ENCODE data around the gene WNT7A. TPM values are rescaled to one million over a fixed set of nuclear protein-coding genes. Genes with fewer than 3 reads are reported as not detected.
"Not testable (repeated sequence)": the region's sequence is repeated elsewhere in the genome, so short reads cannot be mapped to it uniquely, and the experiment has no call there.

The WNT7A gene
- total RNA-seq, 2 donors from 2014 or later, result 0.13 TPM; not detected in 1

- Mint-ChIP-seq H3K36me3 (ENCODE audit: low read depth) (no peaks in the 10 kb centered on the region), H3K9me3 (no peaks in the 10 kb centered on the region), H3K27ac (no peak overlapping the region), H3K27me3 (ENCODE audit: insufficient read depth) (peaks cover 20% of the 10 kb centered on the region), H3K4me1 (no peaks in the 10 kb centered on the region), H3K4me3 (no peak overlapping the region)
- 93 to 100% methylated on average over 1 of the region's 1 CpG for WGBS, 2 experiments (ENCODE audit: insufficient coverage in 1 of 2, insufficient read length in 1 of 2)
- H3K27ac ChIP-seq (ENCODE audit: low read depth, low read length), result no peak overlapping the region
- H3K27me3 ChIP-seq (ENCODE audit: control insufficient read depth, insufficient read depth, low read length, poor library complexity, severe bottlenecking), result peaks cover 5% of the 10 kb centered on the region
- no peaks in the 10 kb centered on the region for H3K9me3 ChIP-seq (ENCODE audit: control insufficient read depth, low read length)
- DNase-seq, result no peak
- H3K4me1 ChIP-seq (ENCODE audit: control insufficient read depth, insufficient read depth, low read length), result no peaks in the 10 kb centered on the region
- no peak overlapping the region for H3K4me3 ChIP-seq (ENCODE audit: low read length)
- H3K36me3 ChIP-seq (ENCODE audit: control insufficient read depth, insufficient read depth, low read length), result no peaks in the 10 kb centered on the region
- TF ChIP-seq CTCF (conservative IDR thresholded peaks at IDR 0.05), result no peak
- H3K9ac ChIP-seq (ENCODE audit: extremely low read depth, low read length, poor library complexity, severe bottlenecking), result no peak overlapping the region
Measured at GRCh38 chr3:13860001-13860400, 19.9 kb downstream of the WNT7A start.

- Mint-ChIP-seq H3K9me3 (no peaks in the 10 kb centered on the region), H3K4me1 (no peaks in the 10 kb centered on the region), H3K36me3 (ENCODE audit: low read depth) (no peaks in the 10 kb centered on the region), H3K4me3 (no peak overlapping the region), H3K27ac (no peak overlapping the region), H3K27me3 (ENCODE audit: insufficient read depth) (peaks cover 16% of the 10 kb centered on the region)
- Histone ChIP-seq H3K27me3 (ENCODE audit: control insufficient read depth, insufficient read depth, low read length, poor library complexity, severe bottlenecking) (no peaks in the 10 kb centered on the region), H3K9me3 (ENCODE audit: control insufficient read depth, low read length) (no peaks in the 10 kb centered on the region), H3K36me3 (ENCODE audit: control insufficient read depth, insufficient read depth, low read length) (no peaks in the 10 kb centered on the region), H3K27ac (ENCODE audit: low read depth, low read length) (no peak overlapping the region), H3K9ac (ENCODE audit: extremely low read depth, low read length, poor library complexity, severe bottlenecking) (no peak overlapping the region), H3K4me3 (ENCODE audit: low read length) (no peak overlapping the region), H3K4me1 (ENCODE audit: control insufficient read depth, insufficient read depth, low read length) (no peaks in the 10 kb centered on the region)
- no peak for TF ChIP-seq CTCF (conservative IDR thresholded peaks at IDR 0.05)
- no peak for DNase-seq
- 86% methylated on average over 7 to 9 of the region's 9 CpGs for whole genome bisulfite sequencing, 2 experiments (ENCODE audit: insufficient coverage in 1 of 2, insufficient read length in 1 of 2)
Measured at GRCh38 chr3:13858768-13859520, 20.9 kb downstream of the WNT7A start.

- H3K9me3 ChIP-seq (ENCODE audit: control insufficient read depth, low read length), result no peaks in the 10 kb centered on the region
- no peak overlapping the region for H3K27ac Mint-ChIP-seq
- no peak for TF ChIP-seq CTCF (conservative IDR thresholded peaks at IDR 0.05)
- no peaks in the 10 kb centered on the region for H3K9me3 Mint-ChIP-seq
- no peaks in the 10 kb centered on the region for H3K27me3 ChIP-seq (ENCODE audit: control insufficient read depth, insufficient read depth, low read length, poor library complexity, severe bottlenecking)
- no peaks in the 10 kb centered on the region for H3K4me1 Mint-ChIP-seq
- H3K9ac ChIP-seq (ENCODE audit: extremely low read depth, low read length, poor library complexity, severe bottlenecking), result no peak overlapping the region
- DNase-seq, result no peak
- H3K36me3 Mint-ChIP-seq (ENCODE audit: low read depth), result no peaks in the 10 kb centered on the region
- no peaks in the 10 kb centered on the region for H3K36me3 ChIP-seq (ENCODE audit: control insufficient read depth, insufficient read depth, low read length)
- no peak overlapping the region for H3K4me3 ChIP-seq (ENCODE audit: low read length)
- no peaks in the 10 kb centered on the region for H3K4me1 ChIP-seq (ENCODE audit: control insufficient read depth, insufficient read depth, low read length)
- H3K27ac ChIP-seq (ENCODE audit: low read depth, low read length), result no peak overlapping the region
- H3K27me3 Mint-ChIP-seq (ENCODE audit: insufficient read depth), result peaks cover 13% of the 10 kb centered on the region
- H3K4me3 Mint-ChIP-seq, result no peak overlapping the region
- WGBS, 2 experiments (ENCODE audit: insufficient coverage in 1 of 2, insufficient read length in 1 of 2), result 82 to 91% methylated on average over 5 to 6 of the region's 6 CpGs
Measured at GRCh38 chr3:13857702-13858380, 22.0 kb downstream of the WNT7A start.

GRCh38 chr3:13856628-13857027, 23.2 kb downstream of the WNT7A start:
- not testable (repeated sequence) for H3K27ac ChIP-seq (ENCODE audit: low read depth, low read length); H3K9me3 ChIP-seq (ENCODE audit: control insufficient read depth, low read length); H3K27ac Mint-ChIP-seq; H3K9me3 Mint-ChIP-seq; H3K9ac ChIP-seq (ENCODE audit: extremely low read depth, low read length, poor library complexity, severe bottlenecking); H3K4me1 Mint-ChIP-seq; H3K36me3 ChIP-seq (ENCODE audit: control insufficient read depth, insufficient read depth, low read length); H3K36me3 Mint-ChIP-seq (ENCODE audit: low read depth); DNase-seq; H3K4me1 ChIP-seq (ENCODE audit: control insufficient read depth, insufficient read depth, low read length); H3K4me3 Mint-ChIP-seq; H3K27me3 ChIP-seq (ENCODE audit: control insufficient read depth, insufficient read depth, low read length, poor library complexity, severe bottlenecking); H3K4me3 ChIP-seq (ENCODE audit: low read length)
- H3K27me3 Mint-ChIP-seq (ENCODE audit: insufficient read depth), result peaks cover 13% of the 10 kb centered on the region
- 94% methylated on average over 1 of the region's 1 CpG; no CpG with 5 or more reads in 1 of the 2 experiments for WGBS, 2 experiments (ENCODE audit: insufficient coverage in 1 of 2, insufficient read length in 1 of 2)
